Upper lobe of right lung (tissue), 1 donor: ENCODE data around the gene PERCC1. TPM values are rescaled to one million over a fixed set of nuclear protein-coding genes. Genes with fewer than 3 reads are reported as not detected.

Source experiments
- ATAC-seq: fragments of 200-7000 bp; cut with Tn5 transposase; one replicate; pipeline ENCODE4 v1.9.1; 2020; ENCODE audit warnings: mild to moderate bottlenecking, moderate library complexity
- DNase-seq: peaks from one replicate; pipeline ENCODE4 v3.0.0-alpha.2; 2020
- H3K27ac ChIP-seq: fragments of 200-600 bp; one replicate; pipeline ENCODE4 v1.8.0; 2022
- H3K27me3 ChIP-seq: fragments of 200-600 bp; one replicate; pipeline ENCODE4 v1.8.0; 2022; ENCODE audit warnings: mild to moderate bottlenecking
- H3K36me3 ChIP-seq: fragments of 200-600 bp; one replicate; pipeline ENCODE4 v1.8.0; 2022
- H3K4me1 ChIP-seq: fragments of 200-600 bp; one replicate; pipeline ENCODE4 v1.8.0; 2022
- H3K4me3 ChIP-seq: fragments of 200-600 bp; one replicate; pipeline ENCODE4 v1.8.0; 2022; ENCODE audit warnings: mild to moderate bottlenecking
- H3K9me3 ChIP-seq: fragments of 200-600 bp; one replicate; pipeline ENCODE4 v1.8.0; 2022
- intact Hi-C: fragments of 100-400 bp; cut with DNase I; formaldehyde crosslinking; loops from one replicate; pipeline ENCODE4 v1.11.0; 2022
- total RNA-seq: library from RNA; stranded (reverse); fragmentation: NEBNext Ultra II Directional; extraction: Animal tissue kit (Norgen Biotek cat#: 25700); gene quantifications from one replicate; pipeline ENCODE4 v1.2.1, GENCODE V29; 2021
- TF ChIP-seq, protein P1 (sequence below): fragments of 200-600 bp; IDR thresholded peaks from one replicate; pipeline ENCODE4 v1.8.0; 2022; ENCODE audit warnings: antibody characterized with exemption
- donor health status: DM: no; HTN: yes; CAD: no; lungs with severe emphysema.

The PERCC1 gene
- total RNA-seq, 1 donor from 2014 or later: not detected

GRCh38 chr16:1422076-1422475 is 8.8 kb upstream of the PERCC1 start:
- H3K9me3 ChIP-seq: no peaks in the 10 kb centered on the region
- H3K4me1 ChIP-seq: peaks cover 9% of the 10 kb centered on the region
- DNase-seq (no peak), ATAC-seq (no peak)
- H3K36me3 ChIP-seq: no peaks in the 10 kb centered on the region
- H3K27me3 ChIP-seq: no peaks in the 10 kb centered on the region
- no peak overlapping the region for H3K4me3 ChIP-seq
- intact Hi-C loops: no loop called here
- H3K27ac ChIP-seq: peak overlapping the region; percentile 95
- TF ChIP-seq, protein P1, sequence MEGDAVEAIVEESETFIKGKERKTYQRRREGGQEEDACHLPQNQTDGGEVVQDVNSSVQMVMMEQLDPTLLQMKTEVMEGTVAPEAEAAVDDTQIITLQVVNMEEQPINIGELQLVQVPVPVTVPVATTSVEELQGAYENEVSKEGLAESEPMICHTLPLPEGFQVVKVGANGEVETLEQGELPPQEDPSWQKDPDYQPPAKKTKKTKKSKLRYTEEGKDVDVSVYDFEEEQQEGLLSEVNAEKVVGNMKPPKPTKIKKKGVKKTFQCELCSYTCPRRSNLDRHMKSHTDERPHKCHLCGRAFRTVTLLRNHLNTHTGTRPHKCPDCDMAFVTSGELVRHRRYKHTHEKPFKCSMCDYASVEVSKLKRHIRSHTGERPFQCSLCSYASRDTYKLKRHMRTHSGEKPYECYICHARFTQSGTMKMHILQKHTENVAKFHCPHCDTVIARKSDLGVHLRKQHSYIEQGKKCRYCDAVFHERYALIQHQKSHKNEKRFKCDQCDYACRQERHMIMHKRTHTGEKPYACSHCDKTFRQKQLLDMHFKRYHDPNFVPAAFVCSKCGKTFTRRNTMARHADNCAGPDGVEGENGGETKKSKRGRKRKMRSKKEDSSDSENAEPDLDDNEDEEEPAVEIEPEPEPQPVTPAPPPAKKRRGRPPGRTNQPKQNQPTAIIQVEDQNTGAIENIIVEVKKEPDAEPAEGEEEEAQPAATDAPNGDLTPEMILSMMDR: no peak

DNA sequence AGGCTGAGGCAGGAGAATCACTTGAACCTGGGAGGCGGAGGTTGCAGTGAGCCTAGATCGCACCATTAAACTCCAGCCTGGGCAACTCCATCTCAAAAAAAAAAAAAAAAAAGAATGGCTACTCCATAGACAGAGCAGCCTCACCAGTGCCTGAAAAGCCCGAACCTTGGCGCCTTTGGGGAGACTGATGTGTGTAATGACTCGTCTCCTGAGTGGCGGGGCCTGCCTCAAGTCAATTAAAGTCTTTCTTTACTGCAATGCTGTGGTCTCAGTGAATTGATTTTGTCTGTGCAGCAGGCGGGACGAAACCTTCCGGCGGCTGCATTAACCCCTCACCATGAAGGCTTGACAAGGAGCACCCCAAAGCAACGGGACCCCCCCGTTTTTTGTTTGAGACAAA is 6.8 kb upstream of the PERCC1 start:
- no peaks in the 10 kb centered on the region for H3K36me3 ChIP-seq
- no peak for ATAC-seq
- H3K27ac ChIP-seq: no peak overlapping the region
- no peak overlapping the region for H3K4me3 ChIP-seq
- H3K27me3 ChIP-seq: no peaks in the 10 kb centered on the region
- H3K4me1 ChIP-seq: peaks cover 9% of the 10 kb centered on the region
- TF ChIP-seq, protein P1: no peak
- DNase-seq: no peak
- intact Hi-C loops: no loop called here
- H3K9me3 ChIP-seq: no peaks in the 10 kb centered on the region

- H3K9me3 ChIP-seq: no peaks in the 10 kb centered on the region
- no peaks in the 10 kb centered on the region for H3K36me3 ChIP-seq
- ATAC-seq (no peak), DNase-seq (no peak)
- TF ChIP-seq, protein P1: no peak
- no peaks in the 10 kb centered on the region for H3K27me3 ChIP-seq
- intact Hi-C loops: no loop called here
- no peak overlapping the region for H3K27ac ChIP-seq
- H3K4me1 ChIP-seq: no peaks in the 10 kb centered on the region
- H3K4me3 ChIP-seq: no peak overlapping the region
These were observed 5.1 kb upstream of the PERCC1 start for GRCh38 chr16:1425616-1426370.

GRCh38 chr16:1426734-1427471 is 4.0 kb upstream of the PERCC1 start:
- TF ChIP-seq, protein P1: no peak

DNA sequence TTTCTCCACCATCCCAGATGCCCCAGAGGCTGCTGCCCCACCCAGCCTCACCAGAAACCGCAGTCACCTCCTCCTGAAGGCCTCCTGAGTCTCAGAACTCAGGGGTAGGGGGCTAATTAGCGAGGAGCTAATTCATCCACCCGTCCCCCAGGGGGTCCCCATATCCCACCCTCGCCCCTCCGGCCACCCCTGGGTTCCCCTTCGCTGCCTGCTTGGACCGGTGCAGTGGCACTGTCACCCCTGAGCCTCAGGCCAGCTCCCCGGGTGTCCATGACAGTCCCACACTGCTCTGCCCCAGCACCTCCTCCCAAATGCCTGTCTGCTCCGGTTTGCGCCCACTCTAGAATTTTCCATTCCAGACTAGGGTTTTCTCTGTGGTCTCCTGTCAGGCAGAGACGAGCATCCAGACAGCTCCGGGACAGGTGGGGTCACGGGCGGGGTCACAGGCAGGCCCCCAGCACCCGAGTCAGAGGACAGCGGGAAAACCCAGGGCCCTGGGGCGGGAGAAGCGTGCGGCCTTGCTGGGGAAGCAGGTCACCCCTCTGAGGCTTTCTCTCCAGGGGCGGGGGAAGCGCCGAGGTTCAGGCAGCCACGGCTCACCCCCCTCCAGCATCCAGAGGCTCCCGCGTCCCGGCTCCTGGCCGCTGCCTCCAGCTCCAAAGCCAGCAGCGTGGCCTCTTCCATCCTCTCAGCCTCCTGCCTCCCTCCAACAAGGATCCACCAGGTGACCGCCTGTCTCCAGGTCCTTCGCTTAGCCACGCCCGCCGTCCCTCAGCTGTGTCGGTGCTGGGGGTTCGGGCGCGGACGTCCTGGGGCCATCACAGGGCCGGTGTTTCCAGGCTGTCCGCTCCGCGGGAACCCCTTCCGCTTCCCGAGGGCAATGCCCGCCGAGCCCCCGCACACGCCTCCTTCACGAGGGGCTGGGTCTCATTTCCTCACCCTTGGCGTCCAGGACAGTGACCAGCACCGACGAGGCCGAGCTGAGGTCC is 3.1 kb upstream of the PERCC1 start:
- H3K9me3 ChIP-seq: no peaks in the 10 kb centered on the region
- ATAC-seq (no peak), DNase-seq (peak; percentile 63)
- H3K27ac ChIP-seq: no peak overlapping the region
- no peak overlapping the region for H3K4me3 ChIP-seq
- H3K27me3 ChIP-seq: no peaks in the 10 kb centered on the region
- intact Hi-C loops: no loop called here
- H3K4me1 ChIP-seq: no peaks in the 10 kb centered on the region
- no peaks in the 10 kb centered on the region for H3K36me3 ChIP-seq
- TF ChIP-seq, protein P1: no peak

More at GRCh38 chr16:1426734-1427471, 4.0 kb upstream of the PERCC1 start:
- Histone ChIP-seq H3K27ac (no peak overlapping the region), H3K36me3 (no peaks in the 10 kb centered on the region), H3K4me3 (no peak overlapping the region), H3K9me3 (no peaks in the 10 kb centered on the region), H3K27me3 (no peaks in the 10 kb centered on the region), H3K4me1 (no peaks in the 10 kb centered on the region)
- ATAC-seq (no peak), DNase-seq (no peak)
- intact Hi-C loops: no loop called here
